ENCODE data around the gene ARID5A.

DNA sequence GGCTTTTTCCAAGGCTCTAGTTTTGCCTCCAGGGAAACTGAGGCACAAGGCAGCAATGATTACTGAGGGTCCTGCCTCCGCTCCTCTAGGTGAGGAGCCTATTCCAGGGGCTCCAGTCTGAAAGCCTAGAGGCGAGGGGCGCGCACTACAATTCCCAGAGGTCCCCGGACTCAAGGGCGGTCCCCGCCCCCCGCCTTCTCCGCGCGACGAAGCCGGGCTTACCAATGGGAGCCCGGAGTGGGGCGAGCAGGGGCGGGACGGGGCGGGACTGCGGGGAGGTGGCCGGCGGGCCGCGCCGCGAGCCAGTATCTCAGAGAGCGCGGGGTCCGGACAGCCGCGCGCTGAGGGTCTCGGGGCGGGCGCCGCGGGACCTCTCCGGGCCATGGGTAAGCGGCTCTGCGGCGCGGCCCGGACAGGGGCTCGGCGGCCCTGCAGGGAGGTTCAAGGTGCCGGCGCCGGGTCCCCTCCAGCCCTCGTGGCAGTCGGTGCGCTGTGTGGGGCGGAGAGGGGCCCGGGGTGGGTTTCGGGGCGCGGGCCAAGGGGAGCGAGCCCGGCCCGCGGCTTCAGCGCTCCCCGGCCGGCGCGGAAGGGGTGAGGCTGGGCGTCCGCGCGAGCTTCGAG is at the start of gene ARID5A:
- TF ChIP-seq CTCF (IDR thresholded peaks at IDR 0.05) = no peak
- TF ChIP-seq, protein P1, sequence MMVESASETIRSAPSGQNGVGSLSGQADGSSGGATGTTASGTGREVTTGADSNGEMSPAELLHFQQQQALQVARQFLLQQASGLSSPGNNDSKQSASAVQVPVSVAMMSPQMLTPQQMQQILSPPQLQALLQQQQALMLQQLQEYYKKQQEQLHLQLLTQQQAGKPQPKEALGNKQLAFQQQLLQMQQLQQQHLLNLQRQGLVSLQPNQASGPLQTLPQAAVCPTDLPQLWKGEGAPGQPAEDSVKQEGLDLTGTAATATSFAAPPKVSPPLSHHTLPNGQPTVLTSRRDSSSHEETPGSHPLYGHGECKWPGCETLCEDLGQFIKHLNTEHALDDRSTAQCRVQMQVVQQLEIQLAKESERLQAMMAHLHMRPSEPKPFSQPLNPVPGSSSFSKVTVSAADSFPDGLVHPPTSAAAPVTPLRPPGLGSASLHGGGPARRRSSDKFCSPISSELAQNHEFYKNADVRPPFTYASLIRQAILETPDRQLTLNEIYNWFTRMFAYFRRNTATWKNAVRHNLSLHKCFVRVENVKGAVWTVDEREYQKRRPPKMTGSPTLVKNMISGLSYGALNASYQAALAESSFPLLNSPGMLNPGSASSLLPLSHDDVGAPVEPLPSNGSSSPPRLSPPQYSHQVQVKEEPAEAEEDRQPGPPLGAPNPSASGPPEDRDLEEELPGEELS (CRISPR knock-in tag; IDR thresholded peaks at IDR 0.05) = no peak
- TF ChIP-seq ZBTB21 (CRISPR knock-in tag; IDR thresholded peaks at IDR 0.05; ENCODE audit: borderline replicate concordance) = no peak
- peak; percentile 98 for TF ChIP-seq SP1 (CRISPR knock-in tag; conservative IDR thresholded peaks at IDR 0.05)
- TF ChIP-seq, protein P2, sequence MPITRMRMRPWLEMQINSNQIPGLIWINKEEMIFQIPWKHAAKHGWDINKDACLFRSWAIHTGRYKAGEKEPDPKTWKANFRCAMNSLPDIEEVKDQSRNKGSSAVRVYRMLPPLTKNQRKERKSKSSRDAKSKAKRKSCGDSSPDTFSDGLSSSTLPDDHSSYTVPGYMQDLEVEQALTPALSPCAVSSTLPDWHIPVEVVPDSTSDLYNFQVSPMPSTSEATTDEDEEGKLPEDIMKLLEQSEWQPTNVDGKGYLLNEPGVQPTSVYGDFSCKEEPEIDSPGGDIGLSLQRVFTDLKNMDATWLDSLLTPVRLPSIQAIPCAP (CRISPR knock-in tag; IDR thresholded peaks at IDR 0.05) = no peak
- no peak for TF ChIP-seq ATF6 (CRISPR knock-in tag; IDR thresholded peaks at IDR 0.05)
- TF ChIP-seq FOXP1 (CRISPR knock-in tag; IDR thresholded peaks at IDR 0.05; ENCODE audit: borderline replicate concordance) = no peak
- TF ChIP-seq, protein P3, sequence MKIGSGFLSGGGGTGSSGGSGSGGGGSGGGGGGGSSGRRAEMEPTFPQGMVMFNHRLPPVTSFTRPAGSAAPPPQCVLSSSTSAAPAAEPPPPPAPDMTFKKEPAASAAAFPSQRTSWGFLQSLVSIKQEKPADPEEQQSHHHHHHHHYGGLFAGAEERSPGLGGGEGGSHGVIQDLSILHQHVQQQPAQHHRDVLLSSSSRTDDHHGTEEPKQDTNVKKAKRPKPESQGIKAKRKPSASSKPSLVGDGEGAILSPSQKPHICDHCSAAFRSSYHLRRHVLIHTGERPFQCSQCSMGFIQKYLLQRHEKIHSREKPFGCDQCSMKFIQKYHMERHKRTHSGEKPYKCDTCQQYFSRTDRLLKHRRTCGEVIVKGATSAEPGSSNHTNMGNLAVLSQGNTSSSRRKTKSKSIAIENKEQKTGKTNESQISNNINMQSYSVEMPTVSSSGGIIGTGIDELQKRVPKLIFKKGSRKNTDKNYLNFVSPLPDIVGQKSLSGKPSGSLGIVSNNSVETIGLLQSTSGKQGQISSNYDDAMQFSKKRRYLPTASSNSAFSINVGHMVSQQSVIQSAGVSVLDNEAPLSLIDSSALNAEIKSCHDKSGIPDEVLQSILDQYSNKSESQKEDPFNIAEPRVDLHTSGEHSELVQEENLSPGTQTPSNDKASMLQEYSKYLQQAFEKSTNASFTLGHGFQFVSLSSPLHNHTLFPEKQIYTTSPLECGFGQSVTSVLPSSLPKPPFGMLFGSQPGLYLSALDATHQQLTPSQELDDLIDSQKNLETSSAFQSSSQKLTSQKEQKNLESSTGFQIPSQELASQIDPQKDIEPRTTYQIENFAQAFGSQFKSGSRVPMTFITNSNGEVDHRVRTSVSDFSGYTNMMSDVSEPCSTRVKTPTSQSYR (CRISPR knock-in tag; IDR thresholded peaks at IDR 0.05) = no peak
